NCI-H2196 (cell line): ENCODE measurements around the gene GSE1.

Experiments used
- DNase-seq: peaks from one replicate; lab custom pipeline; 2025; ENCODE audit not compliant: unreplicated experiment; lab: John Stamatoyannopoulos, UW

Gene GSE1

GRCh38 chr16:85616607-85617321 lies 3.6 kb downstream of the GSE1 start:
- DNase-seq: no peak

GRCh38 chr16:85617948-85618347 lies 4.8 kb downstream of the GSE1 start:
- DNase-seq: no peak

GRCh38 chr16:85618521-85618920 lies 5.4 kb downstream of the GSE1 start:
- no peak for DNase-seq

GRCh38 chr16:85619101-85619891 lies 6.2 kb downstream of the GSE1 start:
- no peak for DNase-seq

GRCh38 chr16:85620374-85620773 lies 7.3 kb downstream of the GSE1 start:
- DNase-seq: no peak

- no peak for DNase-seq
Observed at GRCh38 chr16:85621698-85622428, 8.7 kb downstream of the GSE1 start.

- no peak for DNase-seq
Observed at GRCh38 chr16:85622683-85623082, 9.6 kb downstream of the GSE1 start.

- no peak for DNase-seq
Observed at GRCh38 chr16:85623250-85623649, 10.1 kb downstream of the GSE1 start.

GRCh38 chr16:85623997-85624601 lies 11.0 kb downstream of the GSE1 start:
- no peak for DNase-seq

GRCh38 chr16:85624646-85625045 lies 11.5 kb downstream of the GSE1 start:
- no peak for DNase-seq

- no peak for DNase-seq
Observed at GRCh38 chr16:85625053-85625452, 11.9 kb downstream of the GSE1 start.

GRCh38 chr16:85625485-85626117 lies 12.5 kb downstream of the GSE1 start:
- no peak for DNase-seq

GRCh38 chr16:85626191-85626981 lies 13.3 kb downstream of the GSE1 start:
- no peak for DNase-seq

GRCh38 chr16:85627089-85627488 lies 14.0 kb downstream of the GSE1 start:
- DNase-seq: no peak

GRCh38 chr16:85627526-85628264 lies 14.6 kb downstream of the GSE1 start:
- no peak for DNase-seq

GRCh38 chr16:85628265-85628556 lies 15.1 kb downstream of the GSE1 start:
- DNase-seq: no peak

GRCh38 chr16:85628645-85629044 lies 15.5 kb downstream of the GSE1 start:
- no peak for DNase-seq

GRCh38 chr16:85629326-85629725 lies 16.2 kb downstream of the GSE1 start:
- no peak for DNase-seq

- DNase-seq: no peak
Observed at GRCh38 chr16:85629853-85630252, 16.7 kb downstream of the GSE1 start.

- DNase-seq: no peak
Observed at GRCh38 chr16:85631230-85631629, 18.1 kb downstream of the GSE1 start.
